Osteocyte (in vitro differentiated cells): ENCODE measurements around the gene SPAG17. TPM values are rescaled to one million over a fixed set of nuclear protein-coding genes. Genes with fewer than 3 reads are reported as not detected.

Experiments used
- DNase-seq: peaks from one replicate; pipeline ENCODE4 v3.0.0; 2021; ENCODE audit warnings: mixed read lengths; ENCODE audit not compliant: unreplicated experiment; ENCODE audit errors: extremely low spot score
- H3K27ac Mint-ChIP-seq: one replicate; pipeline ENCODE4 v1.8.0; 2021; ENCODE audit warnings: mild to moderate bottlenecking, mixed read lengths; ENCODE audit not compliant: unreplicated experiment
- H3K27me3 Mint-ChIP-seq: one replicate; pipeline ENCODE4 v1.8.0; 2021; ENCODE audit warnings: mixed read lengths; ENCODE audit not compliant: unreplicated experiment
- H3K36me3 Mint-ChIP-seq: one replicate; pipeline ENCODE4 v1.8.0; 2021; ENCODE audit warnings: mixed read lengths; ENCODE audit not compliant: unreplicated experiment
- H3K4me1 Mint-ChIP-seq: one replicate; pipeline ENCODE4 v1.8.0; 2021; ENCODE audit warnings: mixed read lengths; ENCODE audit not compliant: unreplicated experiment
- H3K4me3 Mint-ChIP-seq: one replicate; pipeline ENCODE4 v1.8.0; 2021; ENCODE audit warnings: mild to moderate bottlenecking, moderate library complexity, mixed read lengths; ENCODE audit not compliant: unreplicated experiment
- H3K9me3 Mint-ChIP-seq: one replicate; pipeline ENCODE4 v1.8.0; 2021; ENCODE audit warnings: mixed read lengths; ENCODE audit not compliant: unreplicated experiment
- total RNA-seq: library from RNA; stranded (reverse); gene quantifications from 2 replicates; pipeline ENCODE4 v1.2.1, GENCODE V29; 2021
- TF ChIP-seq, protein P1 (sequence below): fragments of 200-600 bp; sonication (generic); IDR thresholded peaks from 2 replicates; pipeline ENCODE4 v1.5.0; 2021; ENCODE audit warnings: antibody characterized with exemption, mild to moderate bottlenecking, moderate library complexity

SPAG17 gene
- total RNA-seq, 1 donor from 2014 or later, result not detected

DNA sequence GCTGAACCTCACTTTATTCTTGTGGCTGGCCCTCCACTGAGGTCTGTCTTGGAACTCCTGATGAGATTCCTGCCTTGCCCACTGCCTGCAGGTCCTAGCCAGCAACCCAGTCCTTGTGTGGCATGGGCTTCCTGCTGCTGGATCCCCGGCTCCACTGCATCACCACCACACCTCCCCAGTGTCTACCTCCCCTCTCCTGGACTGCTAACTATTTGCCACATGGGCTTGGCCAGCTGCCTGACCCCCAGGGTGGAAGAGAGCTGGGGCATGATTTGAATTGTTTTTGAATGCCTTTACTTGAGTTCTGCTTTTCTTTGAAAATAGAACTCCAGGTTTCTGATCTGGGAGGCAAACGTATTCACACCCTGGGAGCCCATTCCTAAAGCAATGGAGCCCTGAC lies 41.2 kb downstream of the SPAG17 start:
- H3K36me3 Mint-ChIP-seq, result no peaks in the 10 kb centered on the region
- no peak overlapping the region for H3K4me3 Mint-ChIP-seq
- DNase-seq, result no peak
- H3K27me3 Mint-ChIP-seq, result no peaks in the 10 kb centered on the region
- peak overlapping the region; percentile 79 for H3K27ac Mint-ChIP-seq
- H3K4me1 Mint-ChIP-seq, result peaks cover 39% of the 10 kb centered on the region
- TF ChIP-seq, protein P1, sequence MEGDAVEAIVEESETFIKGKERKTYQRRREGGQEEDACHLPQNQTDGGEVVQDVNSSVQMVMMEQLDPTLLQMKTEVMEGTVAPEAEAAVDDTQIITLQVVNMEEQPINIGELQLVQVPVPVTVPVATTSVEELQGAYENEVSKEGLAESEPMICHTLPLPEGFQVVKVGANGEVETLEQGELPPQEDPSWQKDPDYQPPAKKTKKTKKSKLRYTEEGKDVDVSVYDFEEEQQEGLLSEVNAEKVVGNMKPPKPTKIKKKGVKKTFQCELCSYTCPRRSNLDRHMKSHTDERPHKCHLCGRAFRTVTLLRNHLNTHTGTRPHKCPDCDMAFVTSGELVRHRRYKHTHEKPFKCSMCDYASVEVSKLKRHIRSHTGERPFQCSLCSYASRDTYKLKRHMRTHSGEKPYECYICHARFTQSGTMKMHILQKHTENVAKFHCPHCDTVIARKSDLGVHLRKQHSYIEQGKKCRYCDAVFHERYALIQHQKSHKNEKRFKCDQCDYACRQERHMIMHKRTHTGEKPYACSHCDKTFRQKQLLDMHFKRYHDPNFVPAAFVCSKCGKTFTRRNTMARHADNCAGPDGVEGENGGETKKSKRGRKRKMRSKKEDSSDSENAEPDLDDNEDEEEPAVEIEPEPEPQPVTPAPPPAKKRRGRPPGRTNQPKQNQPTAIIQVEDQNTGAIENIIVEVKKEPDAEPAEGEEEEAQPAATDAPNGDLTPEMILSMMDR, result no peak
- H3K9me3 Mint-ChIP-seq, result peaks cover 4% of the 10 kb centered on the region

DNA sequence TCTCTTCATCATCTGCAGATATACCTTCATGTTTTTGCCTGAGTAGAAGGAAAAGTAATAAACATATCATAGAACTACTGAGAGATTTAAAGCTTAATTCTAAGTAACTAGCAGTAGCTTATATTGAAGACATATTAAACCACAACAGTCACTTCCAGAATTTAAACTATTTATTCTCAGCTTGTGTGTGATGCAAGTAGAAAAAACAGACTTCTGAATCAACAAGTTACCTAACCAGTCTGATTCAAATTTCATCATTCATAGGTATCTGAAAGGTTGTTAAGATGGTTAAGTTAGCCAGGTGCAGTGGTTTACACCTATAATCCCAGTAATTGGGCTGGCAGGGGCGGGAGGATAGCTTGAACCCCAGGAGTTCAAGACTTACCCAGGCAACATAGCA lies 41.9 kb downstream of the SPAG17 start:
- Mint-ChIP-seq H3K4me1 (peaks cover 38% of the 10 kb centered on the region), H3K9me3 (peaks cover 4% of the 10 kb centered on the region), H3K27ac (no peak overlapping the region), H3K36me3 (no peaks in the 10 kb centered on the region), H3K4me3 (no peak overlapping the region), H3K27me3 (no peaks in the 10 kb centered on the region)
- DNase-seq, result no peak
- TF ChIP-seq, protein P1, result no peak

DNA sequence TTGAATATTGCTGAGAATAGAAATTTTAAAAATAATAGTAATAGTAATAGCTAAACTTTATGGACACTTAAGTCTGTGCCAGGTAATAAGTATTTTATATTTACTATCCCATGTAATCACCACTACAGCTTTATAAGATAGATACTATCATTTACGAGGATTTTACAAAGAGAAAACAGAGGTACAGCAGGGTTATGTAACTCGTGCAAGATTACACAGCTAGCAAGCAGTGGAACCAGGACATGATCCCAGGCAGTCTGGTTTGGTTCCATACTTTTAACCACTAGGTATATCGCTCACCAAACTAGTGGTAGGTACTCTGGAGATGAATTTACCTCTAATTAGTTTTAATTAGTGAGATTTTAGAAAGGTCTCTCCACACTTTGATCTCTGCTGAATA lies 42.5 kb downstream of the SPAG17 start:
- Mint-ChIP-seq H3K36me3 (no peaks in the 10 kb centered on the region), H3K27me3 (no peaks in the 10 kb centered on the region)

DNA sequence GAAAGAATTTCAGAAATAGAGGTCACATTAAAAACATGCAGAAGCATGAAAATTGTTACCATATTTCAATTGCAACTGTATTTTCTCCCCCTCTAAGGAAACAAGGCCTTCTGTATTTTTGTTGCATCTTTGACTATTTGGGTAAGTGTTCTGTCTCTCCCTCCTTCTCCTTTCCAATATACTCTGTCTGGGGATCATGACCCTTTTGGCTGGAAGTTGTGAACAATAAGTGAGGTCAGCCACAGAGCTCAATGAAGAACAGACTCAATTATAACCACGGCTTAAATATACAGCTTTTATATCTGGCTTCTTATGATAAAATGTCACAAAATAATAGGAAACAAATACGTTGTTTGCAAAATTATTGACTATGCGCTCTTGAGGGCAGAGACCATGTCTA lies 47.1 kb downstream of the SPAG17 start:
- no peak for DNase-seq
- Mint-ChIP-seq H3K36me3 (no peaks in the 10 kb centered on the region), H3K4me3 (no peak overlapping the region), H3K9me3 (no peaks in the 10 kb centered on the region), H3K27ac (no peak overlapping the region), H3K4me1 (peaks cover 9% of the 10 kb centered on the region), H3K27me3 (no peaks in the 10 kb centered on the region)
- TF ChIP-seq, protein P1, result no peak

More for the DNA sequence above, 42.5 kb downstream of the SPAG17 start:
- Mint-ChIP-seq H3K27ac (no peak overlapping the region), H3K4me1 (peaks cover 33% of the 10 kb centered on the region), H3K4me3 (no peak overlapping the region), H3K9me3 (peaks cover 4% of the 10 kb centered on the region)
- TF ChIP-seq, protein P1, result no peak
- DNase-seq, result no peak

DNA sequence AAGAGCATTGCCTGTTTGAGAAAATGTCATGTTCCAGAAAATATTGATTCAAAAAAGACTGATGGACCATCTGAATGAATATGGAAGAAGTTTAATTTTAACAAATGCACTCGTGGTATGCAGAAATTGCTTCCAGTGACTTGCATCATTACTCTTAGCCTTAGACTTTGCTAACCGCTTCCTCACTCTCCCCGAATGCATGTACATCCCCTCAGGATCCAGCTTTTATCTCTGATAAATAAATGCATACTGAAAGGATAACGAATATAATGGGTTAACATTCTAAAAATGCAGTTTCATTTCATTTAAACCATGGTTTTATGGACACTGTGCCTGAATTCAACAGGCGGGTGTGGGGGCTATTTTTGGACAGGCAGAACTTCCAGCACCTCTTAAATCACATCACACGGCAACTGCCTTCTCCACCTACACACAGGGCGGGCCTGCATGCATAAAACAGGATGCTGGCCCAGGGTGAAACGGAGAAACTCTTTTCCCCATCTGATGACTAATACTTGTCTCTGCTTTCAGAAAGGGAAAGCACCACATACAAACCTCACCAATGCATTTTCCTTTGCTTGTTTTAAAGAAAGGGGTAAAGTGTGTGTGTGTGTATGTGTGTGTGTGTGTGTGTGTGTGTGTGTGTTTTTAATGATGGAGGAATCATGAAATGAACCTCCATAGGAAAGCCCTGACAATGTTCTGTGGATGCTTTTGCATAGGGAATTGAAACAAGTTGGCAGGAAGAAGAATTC lies 48.7 kb downstream of the SPAG17 start:
- H3K27me3 Mint-ChIP-seq, result peaks cover 3% of the 10 kb centered on the region
- peak overlapping the region; percentile 37 for H3K27ac Mint-ChIP-seq
- DNase-seq, result no peak
- H3K4me3 Mint-ChIP-seq, result no peak overlapping the region
- H3K4me1 Mint-ChIP-seq, result peaks cover 9% of the 10 kb centered on the region
- TF ChIP-seq, protein P1, result no peak
- no peaks in the 10 kb centered on the region for H3K36me3 Mint-ChIP-seq
- H3K9me3 Mint-ChIP-seq, result no peaks in the 10 kb centered on the region
